Right lobe of liver (tissue), 6 donors: ENCODE measurements around the gene C11orf87. TPM values are rescaled to one million over a fixed set of nuclear protein-coding genes. Genes with fewer than 3 reads are reported as not detected.

ENCODE experiments used
- ATAC-seq, 4 donors: fragments of 200-7000 bp; cut with Tn5 transposase; one replicate each; pipeline ENCODE4 v1.9.1; 2020; ENCODE audit warnings: mild to moderate bottlenecking in 4 of 4, moderate library complexity in 4 of 4
- DNase-seq, 3 donors: peaks; one replicate each; pipeline ENCODE4 v3.0.0-alpha.2; 2020
- H3K27ac ChIP-seq, 3 donors: fragments of 200-600 bp; one replicate each; pipeline ENCODE4 v1.8.0; 2022
- H3K27me3 ChIP-seq, 2 donors: fragments of 200-600 bp; one replicate each; pipeline ENCODE4 v1.8.0; 2022
- H3K36me3 ChIP-seq, 4 donors: fragments of 200-600 bp; sonication (generic) in 1 of 4; one replicate each; pipeline versions ENCODE4 v1.5.1 to v1.8.0; 2017 to 2022; ENCODE audit warnings: control low read depth in 1 of 4
- H3K4me1 ChIP-seq, 4 donors: fragments of 200-600 bp; sonication (generic) in 1 of 4; one replicate each; pipeline versions ENCODE4 v1.5.1 to v1.8.0; 2017 to 2022; ENCODE audit warnings: control low read depth in 1 of 4
- H3K4me3 ChIP-seq, 3 donors: fragments of 200-600 bp; one replicate each; pipeline ENCODE4 v1.8.0; 2022
- H3K9me3 ChIP-seq, 4 donors: fragments of 200-600 bp; sonication (generic) in 1 of 4; one replicate each; pipeline versions ENCODE4 v1.5.1 to v1.8.0; 2017 to 2022; ENCODE audit warnings: control low read depth in 1 of 4
- CTCF ChIP-seq, 4 donors: fragments of 200-600 bp in 3 of 4; fragments of 450-650 bp in 1 of 4; IDR thresholded peaks; one replicate each; pipeline versions ENCODE4 v1.5.1 to v1.8.0; 2016 to 2022; ENCODE audit warnings: antibody characterized with exemption in 4 of 4, mild to moderate bottlenecking in 2 of 4
- POLR2A ChIP-seq: fragments of 450-650 bp; IDR thresholded peaks from one replicate; pipeline ENCODE4 v1.6.1; 2017; ENCODE audit warnings: antibody characterized with exemption, mild to moderate bottlenecking
- WGBS: methylation state at CpG from one replicate; pipeline ENCODE4 v1.1.6; 2018; ENCODE audit warnings: low coverage, low lambda C conversion rate; ENCODE audit not compliant: insufficient coverage; ENCODE audit errors: missing lambda C conversion rate; 5-methylcytosine and 5-hydroxymethylcytosine counted together
- intact Hi-C, 2 donors: fragments of 100-400 bp; cut with DNase I; formaldehyde crosslinking; loops; one replicate each; pipeline versions ENCODE4 v1.11.2 to v1.14.1; 2022
- long read RNA-seq: library from polyadenylated mRNA; unstranded; transcript quantifications from one replicate; pipeline ENCODE4 v2.0.0, GENCODE V29; 2019
- total RNA-seq, 6 experiments: library from RNA; depleted of rRNA in 2 of 6; stranded (reverse); fragments of >200 nt in 2 of 6; fragmentation: NEBNext Ultra II Directional in 3 of 6; extraction: Animal tissue kit (Norgen Biotek cat#: 25700) in 3 of 6; gene quantifications; one replicate each; pipeline versions ENCODE4 v1.1.0 to v1.2.4, GENCODE V29; 2016 to 2023
- donor health status: DM: no; HTN: yes; CAD: no.
- donor health status: DM: no; HTN: no; CAD: no.
- donor health status: DM: no; HTN: no; CAD: no.
- donor health status: DM: no; HTN: yes; CAD: no.
- donor health status: DM: no; HTN: yes; CAD: no.

Gene C11orf87
- total RNA-seq, result not detected
- long read RNA-seq, result 0 reads

DNA sequence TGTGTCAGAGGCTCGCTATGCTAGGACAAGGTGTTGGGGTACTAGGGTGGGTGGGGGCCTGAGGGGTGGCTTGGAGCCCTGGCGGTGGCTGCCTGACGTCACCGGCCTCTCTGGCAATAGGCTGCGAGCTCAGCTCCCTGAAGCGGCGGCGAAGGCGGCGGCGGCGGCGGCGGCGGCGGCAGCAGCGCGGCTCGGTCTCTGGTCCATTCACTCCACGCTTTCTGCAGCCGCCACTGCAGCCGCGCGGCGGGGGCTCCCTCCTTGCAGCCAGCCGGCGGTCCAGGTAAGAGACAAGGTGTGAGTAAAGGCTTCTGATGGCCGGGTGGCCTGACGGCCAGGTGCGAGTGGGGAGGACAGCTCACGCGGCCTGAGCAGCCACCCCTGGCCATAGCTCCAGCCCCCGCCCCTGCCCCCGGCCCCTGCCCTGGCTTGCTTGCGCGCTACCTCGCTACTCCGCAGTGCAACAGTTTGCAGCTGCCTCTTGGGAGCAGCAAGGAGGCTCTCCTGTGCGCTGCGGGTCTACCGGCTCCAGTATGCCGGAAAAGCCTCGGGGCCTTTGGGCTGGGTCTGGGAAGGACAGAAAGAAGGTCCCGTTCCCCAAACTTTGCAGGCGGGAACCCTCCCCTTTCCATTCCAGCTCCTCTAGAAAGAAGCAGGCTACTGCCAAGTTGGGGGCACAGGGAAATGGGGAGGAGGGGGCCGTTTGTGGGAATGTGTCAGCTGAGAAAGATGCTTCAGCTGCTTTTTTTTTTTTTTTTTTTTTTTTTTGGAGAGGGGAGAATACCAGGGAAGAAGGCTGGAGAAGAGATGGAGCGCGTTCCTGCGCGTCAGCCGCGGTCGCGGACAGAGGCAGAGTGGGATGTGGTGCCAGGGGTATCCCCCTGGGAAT is at the start of gene C11orf87:
TSS of gene C11orf87 (plus strand) at position 210 of the 889 bp plus-strand sequence. CDS start 1,444 bp downstream, outside the sequence.
- H3K27me3 ChIP-seq, result peaks cover 0 to 8% of the 10 kb centered on the region in 2 donors
- H3K9me3 ChIP-seq, result no peaks in the 10 kb centered on the region
- DNase-seq (peak in 1 of 3 donors; percentile 46), ATAC-seq (no peak)
- H3K4me3 ChIP-seq, result no peak within 1 kb of the TSS
- H3K4me1 ChIP-seq, result no peaks in the 10 kb centered on the region
- no peaks in the 10 kb centered on the region for H3K36me3 ChIP-seq
- no peak within 1 kb of the TSS for H3K27ac ChIP-seq
- WGBS, result 2% methylated on average over 18 of the region's 54 CpGs
- intact Hi-C loops, result no loop called here
- no peak for TF ChIP-seq CTCF (IDR thresholded peaks at IDR 0.05)

- ATAC-seq, result no peak
These were observed 48.0 kb upstream of the C11orf87 start for GRCh38 chr11:109374032-109374431.

DNA sequence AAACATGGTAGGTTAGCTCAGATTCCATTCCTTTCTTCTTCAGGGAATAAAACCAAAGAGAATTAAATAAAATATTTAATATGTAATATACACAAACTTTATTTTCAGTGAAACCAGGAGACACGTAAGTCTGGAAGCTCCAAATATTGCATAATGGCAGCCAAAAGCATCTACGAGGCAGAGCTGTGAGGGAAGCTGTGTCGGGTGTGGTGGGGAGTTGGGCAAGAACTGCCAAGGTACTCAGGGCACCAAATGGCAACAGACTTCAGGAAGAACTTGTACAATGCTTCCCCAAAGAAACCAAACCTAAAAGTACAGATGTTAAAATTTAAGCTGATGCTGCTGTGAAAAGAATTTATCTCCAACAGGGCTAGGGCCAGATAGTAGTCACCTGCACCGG is 47.5 kb upstream of the C11orf87 start:
- H3K27me3 ChIP-seq, result no peaks in the 10 kb centered on the region
- no peak overlapping the region for H3K4me3 ChIP-seq
- ATAC-seq, result no peak
- 45% methylated on average over 4 of the region's 4 CpGs for WGBS
- no peaks in the 10 kb centered on the region for H3K36me3 ChIP-seq
- intact Hi-C loops, result no loop called here
- no peak for TF ChIP-seq POLR2A
- TF ChIP-seq CTCF (IDR thresholded peaks at IDR 0.05), result no peak
- no peaks in the 10 kb centered on the region for H3K9me3 ChIP-seq
- DNase-seq, result no peak
- H3K27ac ChIP-seq, result no peak overlapping the region
- H3K4me1 ChIP-seq, result no peaks in the 10 kb centered on the region

More at GRCh38 chr11:109374032-109374431, 48.0 kb upstream of the C11orf87 start:
- H3K9me3 ChIP-seq, result no peaks in the 10 kb centered on the region
- DNase-seq, result no peak
- TF ChIP-seq CTCF (IDR thresholded peaks at IDR 0.05) (no peak), POLR2A (no peak)
- no peaks in the 10 kb centered on the region for H3K4me1 ChIP-seq
- no peaks in the 10 kb centered on the region for H3K36me3 ChIP-seq
- H3K27me3 ChIP-seq, result no peaks in the 10 kb centered on the region
- H3K4me3 ChIP-seq, result no peak overlapping the region
- H3K27ac ChIP-seq, result no peak overlapping the region
- intact Hi-C loops, result no loop called here

DNA sequence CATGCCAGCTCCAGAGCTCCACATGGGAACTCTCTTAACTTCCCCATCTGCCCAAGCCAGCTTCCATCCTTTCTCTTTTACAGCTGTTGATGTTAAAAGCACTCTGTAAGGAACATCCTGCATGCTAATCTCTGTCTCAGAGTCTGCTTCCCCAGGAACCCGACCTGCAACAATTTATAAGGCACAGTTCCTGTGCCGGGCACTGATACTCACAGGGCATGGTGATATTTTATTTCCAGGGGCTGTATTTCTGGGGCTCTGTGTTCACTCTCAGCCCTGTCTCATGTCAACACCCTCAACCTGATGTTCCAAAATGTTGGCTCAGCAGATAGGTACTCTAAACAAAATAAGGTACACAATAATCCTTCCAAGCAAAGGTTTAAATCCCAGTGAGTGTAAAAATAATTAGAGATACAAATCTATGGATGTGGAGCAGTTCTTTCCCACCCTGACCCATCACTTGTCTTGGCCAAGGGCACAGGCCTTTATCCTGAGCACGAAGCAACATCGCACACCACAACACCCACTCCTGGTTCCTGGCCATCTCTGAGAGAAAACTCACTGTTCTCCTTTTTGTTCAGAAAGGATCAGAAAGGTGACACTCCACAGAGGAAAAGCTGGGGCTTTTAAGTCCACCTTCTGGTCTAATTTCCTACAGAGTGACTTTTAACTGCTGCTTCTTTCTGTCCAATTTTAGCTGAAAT is 44.8 kb upstream of the C11orf87 start:
- Histone ChIP-seq H3K9me3 (no peaks in the 10 kb centered on the region), H3K4me3 (no peak overlapping the region), H3K4me1 (no peaks in the 10 kb centered on the region), H3K36me3 (no peaks in the 10 kb centered on the region), H3K27me3 (no peaks in the 10 kb centered on the region), H3K27ac (no peak overlapping the region)
- WGBS, result 41% methylated on average over 4 of the region's 4 CpGs
- DNase-seq (no peak), ATAC-seq (no peak)
- TF ChIP-seq CTCF (IDR thresholded peaks at IDR 0.05), result no peak
- no peak for TF ChIP-seq POLR2A
- intact Hi-C loops, result no loop called here
